ENCODE measurements around the gene SFSWAP.
"Not testable (repeated sequence)": the region's sequence is repeated elsewhere in the genome, so short reads cannot be mapped to it uniquely, and the experiment has no call there.

- not testable (repeated sequence) for TF ChIP-seq ZNF274 (IDR thresholded peaks at IDR 0.05; ENCODE audit: low read depth, low read length); POLR2A (IDR thresholded peaks at IDR 0.05; ENCODE audit: borderline replicate concordance, extremely low read depth, insufficient read depth, insufficient read length); REST (IDR thresholded peaks at IDR 0.05; ENCODE audit: low read depth); CTCF (IDR thresholded peaks at IDR 0.05 in 2 of 3, conservative IDR thresholded peaks at IDR 0.05 in 1 of 3; ENCODE audit: borderline replicate concordance in 1 of 3, insufficient read depth in 1 of 3, low read depth in 2 of 3, low read length in 2 of 3); TCF7L2 (IDR thresholded peaks at IDR 0.05; ENCODE audit: borderline replicate concordance, extremely low read depth, insufficient read depth, insufficient read length); SIN3A (IDR thresholded peaks at IDR 0.05; ENCODE audit: low read depth); RAD21 (IDR thresholded peaks at IDR 0.05; ENCODE audit: low read depth); JUND (IDR thresholded peaks at IDR 0.05); CEBPB (IDR thresholded peaks at IDR 0.05; ENCODE audit: low read depth); EZH2 (IDR thresholded peaks at IDR 0.05); POLR2AphosphoS5 (IDR thresholded peaks at IDR 0.05; ENCODE audit: low read depth, low read length)
Measured at GRCh38 chr12:131679816-131680215, 31.1 kb upstream of the SFSWAP start.
